A673 (cell line): Measurements from ENCODE around the gene JPH2. TPM values are rescaled to one million over a fixed set of nuclear protein-coding genes. Genes with fewer than 3 reads are reported as not detected.

ENCODE experiments used
- BruUV-seq: library from RNA; stranded (reverse); fragments of 400-500 nt; replicated peaks from 2 replicates; lab custom pipeline; 2021; lab: Mats Ljungman, UMichigan
- CTCF ChIA-PET: fragments of 300-600 bp; sonication (Branson Sonifier 250); formaldehyde crosslinking; loops from one replicate; lab custom pipeline; 2022; ENCODE audit warnings: antibody characterized with exemption; lab: Charles Lee
- POLR2A ChIA-PET: fragments of 300-600 bp; sonication (Branson Sonifier 250); formaldehyde crosslinking; loops from one replicate; lab custom pipeline; 2022; ENCODE audit warnings: antibody characterized with exemption; ENCODE audit not compliant: low non-redundant PET; lab: Charles Lee
- DNase-seq: peaks from one replicate; pipeline ENCODE4 v3.0.0-alpha.2; 2015; ENCODE audit warnings: low spot score
- H3K27ac ChIP-seq: fragments of 200-600 bp; sonication (generic); 2 replicates; pipeline ENCODE4 v1.5.1; 2016; ENCODE audit warnings: mixed run types, low read depth, mild to moderate bottlenecking, mixed read lengths, antibody characterized with exemption, low read length; ENCODE audit not compliant: poor library complexity, severe bottlenecking
- H3K27me3 ChIP-seq: fragments of 200-600 bp; sonication (generic); replicated peaks from 2 replicates; pipeline ENCODE4 v1.6.1; 2017; ENCODE audit warnings: mixed run types, low read depth, mild to moderate bottlenecking, mixed read lengths, antibody characterized with exemption, low read length; ENCODE audit not compliant: insufficient read depth, poor library complexity
- H3K36me3 ChIP-seq: fragments of 200-600 bp; sonication (generic); 2 replicates; pipeline ENCODE4 v1.6.1; 2016; ENCODE audit warnings: mixed run types, mild to moderate bottlenecking, mixed read lengths, antibody characterized with exemption, low read length; ENCODE audit not compliant: insufficient read depth, poor library complexity, severe bottlenecking
- H3K4me1 ChIP-seq: fragments of 200-600 bp; sonication (generic); 2 replicates; pipeline ENCODE4 v1.6.1; 2017; ENCODE audit warnings: mixed run types, mild to moderate bottlenecking, mixed read lengths, antibody characterized with exemption, low read length; ENCODE audit not compliant: insufficient read depth, poor library complexity, severe bottlenecking
- H3K4me3 ChIP-seq: fragments of 200-600 bp; sonication (generic); 2 replicates; pipeline ENCODE4 v1.5.1; 2016; ENCODE audit warnings: low read depth, mixed run types, mild to moderate bottlenecking, mixed read lengths, low read length; ENCODE audit not compliant: poor library complexity, severe bottlenecking
- H3K9me3 ChIP-seq: fragments of 200-600 bp; sonication (generic); 2 replicates; pipeline ENCODE4 v1.6.1; 2016; ENCODE audit warnings: mixed run types, low read depth, mild to moderate bottlenecking, mixed read lengths, antibody characterized with exemption, low read length; ENCODE audit not compliant: poor library complexity, severe bottlenecking
- EZH2 ChIP-seq: fragments of 200-600 bp; sonication (generic); IDR thresholded peaks from 2 replicates; pipeline ENCODE4 v1.6.1; 2017; ENCODE audit warnings: borderline replicate concordance, low read depth, mild to moderate bottlenecking, mixed read lengths, antibody characterized with exemption, low read length; ENCODE audit not compliant: poor library complexity, severe bottlenecking
- intact Hi-C: fragments of 100-400 bp; cut with micrococcal nuclease; formaldehyde crosslinking; loops from one replicate; pipeline ENCODE4 v1.10.0; 2022; ENCODE audit not compliant: unreplicated experiment
- total RNA-seq: library from RNA; stranded (reverse); gene quantifications from 2 replicates; pipeline ENCODE4 v1.2.3, GENCODE V29; 2021
- TF ChIP-seq, protein P1 (sequence below): fragments of 300-800, 200-600 bp; sonication (generic); conservative IDR thresholded peaks from 2 replicates; pipeline ENCODE4 v1.5.1; 2017; ENCODE audit warnings: low read depth, mild to moderate bottlenecking, antibody characterized with exemption, low read length, moderate library complexity, mixed read lengths

The JPH2 gene
- total RNA-seq, 1 experiment from 2014 or later, result 1.1 TPM

DNA sequence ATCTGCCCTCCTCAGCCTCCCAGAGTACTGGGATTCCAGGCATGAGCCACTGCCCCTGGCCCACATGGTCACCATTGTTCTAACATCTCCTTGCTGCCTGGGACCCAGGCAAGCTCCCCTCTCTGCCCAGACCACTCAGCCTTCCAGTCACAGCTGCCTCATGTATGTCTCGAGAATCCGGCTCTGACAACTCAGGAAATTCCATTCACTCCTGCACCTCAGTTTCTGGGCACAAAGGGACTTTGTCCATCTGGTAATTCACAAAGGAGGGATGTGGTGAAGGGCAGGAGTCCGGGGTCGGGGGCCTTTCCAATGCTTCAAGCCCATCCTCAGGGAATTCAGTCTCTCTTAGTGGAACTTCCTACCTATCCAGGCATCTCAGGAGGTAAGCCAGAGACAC lies 40.7 kb downstream of the JPH2 start:
- POLR2A ChIA-PET, result no interaction called here
- H3K27me3 ChIP-seq, result no peaks in the 10 kb centered on the region
- no peaks in the 10 kb centered on the region for H3K36me3 ChIP-seq
- DNase-seq, result no peak
- no peaks in the 10 kb centered on the region for H3K4me1 ChIP-seq
- H3K9me3 ChIP-seq, result no peaks in the 10 kb centered on the region
- H3K4me3 ChIP-seq, result no peak overlapping the region
- CTCF ChIA-PET, result interaction anchor here (0.7 kb wide), 1 partner anchor 108 kb away, joined by 5 read pairs; no protein-coding TSS in a partner anchor
- H3K27ac ChIP-seq, result no peak overlapping the region
- intact Hi-C loops, result no loop called here
- TF ChIP-seq EZH2, result no peak
- TF ChIP-seq, protein P1, sequence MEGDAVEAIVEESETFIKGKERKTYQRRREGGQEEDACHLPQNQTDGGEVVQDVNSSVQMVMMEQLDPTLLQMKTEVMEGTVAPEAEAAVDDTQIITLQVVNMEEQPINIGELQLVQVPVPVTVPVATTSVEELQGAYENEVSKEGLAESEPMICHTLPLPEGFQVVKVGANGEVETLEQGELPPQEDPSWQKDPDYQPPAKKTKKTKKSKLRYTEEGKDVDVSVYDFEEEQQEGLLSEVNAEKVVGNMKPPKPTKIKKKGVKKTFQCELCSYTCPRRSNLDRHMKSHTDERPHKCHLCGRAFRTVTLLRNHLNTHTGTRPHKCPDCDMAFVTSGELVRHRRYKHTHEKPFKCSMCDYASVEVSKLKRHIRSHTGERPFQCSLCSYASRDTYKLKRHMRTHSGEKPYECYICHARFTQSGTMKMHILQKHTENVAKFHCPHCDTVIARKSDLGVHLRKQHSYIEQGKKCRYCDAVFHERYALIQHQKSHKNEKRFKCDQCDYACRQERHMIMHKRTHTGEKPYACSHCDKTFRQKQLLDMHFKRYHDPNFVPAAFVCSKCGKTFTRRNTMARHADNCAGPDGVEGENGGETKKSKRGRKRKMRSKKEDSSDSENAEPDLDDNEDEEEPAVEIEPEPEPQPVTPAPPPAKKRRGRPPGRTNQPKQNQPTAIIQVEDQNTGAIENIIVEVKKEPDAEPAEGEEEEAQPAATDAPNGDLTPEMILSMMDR, result no peak
- BruUV-seq, result no TSS peak

- no peaks in the 10 kb centered on the region for H3K4me1 ChIP-seq
- no peak overlapping the region for H3K27ac ChIP-seq
- intact Hi-C loops, result no loop called here
- DNase-seq, result no peak
- H3K4me3 ChIP-seq, result no peak overlapping the region
- no TSS peak for BruUV-seq
- no peaks in the 10 kb centered on the region for H3K27me3 ChIP-seq
- TF ChIP-seq, protein P1, result no peak
- TF ChIP-seq EZH2, result no peak
- no peaks in the 10 kb centered on the region for H3K36me3 ChIP-seq
- no peaks in the 10 kb centered on the region for H3K9me3 ChIP-seq
- ChIA-PET CTCF (no interaction called here), POLR2A (interaction anchor here (0.6 kb wide), 1 partner anchor 746 kb away, joined by 3 read pairs; no protein-coding TSS in a partner anchor)
Observed at GRCh38 chr20:44145131-44145775, 41.7 kb downstream of the JPH2 start.

- no peaks in the 10 kb centered on the region for H3K9me3 ChIP-seq
- H3K27me3 ChIP-seq, result no peaks in the 10 kb centered on the region
- DNase-seq, result no peak
- ChIA-PET CTCF (no interaction called here), POLR2A (no interaction called here)
- no peaks in the 10 kb centered on the region for H3K4me1 ChIP-seq
- H3K27ac ChIP-seq, result no peak overlapping the region
- intact Hi-C loops, result no loop called here
- BruUV-seq, result no TSS peak
- no peak overlapping the region for H3K4me3 ChIP-seq
- TF ChIP-seq, protein P1, result no peak
- no peak for TF ChIP-seq EZH2
- H3K36me3 ChIP-seq, result no peaks in the 10 kb centered on the region
Observed at GRCh38 chr20:44143936-44144335, 43.1 kb downstream of the JPH2 start.
